ENCODE data around the gene WDFY2.
"Not testable (repeated sequence)": the region's sequence is repeated elsewhere in the genome, so short reads cannot be mapped to it uniquely, and the experiment has no call there.

WDFY2 gene

DNA sequence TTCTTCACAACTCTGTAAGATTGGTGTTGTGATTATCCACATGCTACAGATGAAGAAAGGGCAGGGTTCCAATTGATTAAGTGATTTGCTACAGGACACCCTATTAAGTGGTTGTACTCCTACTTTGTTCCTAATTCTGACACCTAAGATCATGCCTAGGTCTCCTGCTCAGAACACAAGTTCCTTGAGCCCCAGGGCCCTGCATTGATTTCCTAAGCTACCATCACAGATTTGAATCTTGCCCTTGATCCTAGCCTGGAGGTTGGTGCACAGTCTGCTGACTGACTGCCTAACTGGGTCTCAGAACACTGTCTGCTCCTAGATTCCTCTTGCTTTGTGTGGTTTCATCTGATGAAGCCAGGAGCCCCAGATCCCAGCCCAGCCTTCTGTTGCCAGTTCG is 19.6 kb upstream of the WDFY2 start:
- WGBS, 2 experiments (ENCODE audit: insufficient coverage in 2 of 2), result 86 to 89% methylated on average over 1 of the region's 1 CpG
- Histone ChIP-seq H3K9me3 (ENCODE audit: control insufficient read depth, low read length) (peaks cover 7% of the 10 kb centered on the region), H3K36me3 (ENCODE audit: control insufficient read depth, insufficient read depth, low read length) (no peaks in the 10 kb centered on the region), H3K27ac (ENCODE audit: low read depth, low read length, severe bottlenecking) (no peak overlapping the region), H3K4me1 (ENCODE audit: control insufficient read depth, insufficient read depth, low read length, poor library complexity, severe bottlenecking) (no peaks in the 10 kb centered on the region), H3K4me3 (ENCODE audit: extremely low read depth, insufficient read depth, low read length, poor library complexity, severe bottlenecking) (no peak overlapping the region)

DNA sequence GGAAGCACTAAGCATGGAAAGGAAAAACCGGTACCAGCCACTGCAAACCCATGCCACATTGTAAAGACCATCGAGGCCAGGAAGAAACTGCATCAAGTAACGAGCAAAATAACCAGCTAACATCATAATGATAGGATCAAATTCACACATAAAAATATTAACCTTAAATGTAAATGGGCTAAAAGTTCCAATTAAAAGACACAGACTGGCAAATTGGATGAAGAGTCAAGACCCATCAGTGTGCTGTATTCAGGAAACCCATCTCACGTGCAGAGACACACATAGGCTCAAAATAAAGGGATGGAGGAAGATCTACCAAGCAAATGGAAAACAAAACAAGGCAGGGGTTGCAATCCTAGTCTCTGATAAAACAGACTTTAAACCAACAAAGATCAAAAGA is 15.3 kb upstream of the WDFY2 start:
- H3K9me3 ChIP-seq (ENCODE audit: control insufficient read depth, low read length); H3K36me3 ChIP-seq (ENCODE audit: control insufficient read depth, insufficient read depth, low read length); H3K4me1 ChIP-seq (ENCODE audit: control insufficient read depth, insufficient read depth, low read length, poor library complexity, severe bottlenecking); H3K27ac ChIP-seq (ENCODE audit: low read depth, low read length, severe bottlenecking); H3K4me3 ChIP-seq (ENCODE audit: extremely low read depth, insufficient read depth, low read length, poor library complexity, severe bottlenecking): not testable (repeated sequence)
- WGBS, 2 experiments (ENCODE audit: insufficient coverage in 2 of 2), result no CpG with 5 or more reads among the region's 4 CpGs

GRCh38 chr13:51576754-51577153 is 7.5 kb upstream of the WDFY2 start:
- H3K4me1 ChIP-seq (ENCODE audit: control insufficient read depth, insufficient read depth, low read length, poor library complexity, severe bottlenecking), result no peaks in the 10 kb centered on the region
- H3K36me3 ChIP-seq (ENCODE audit: control insufficient read depth, insufficient read depth, low read length), result no peaks in the 10 kb centered on the region
- 86% methylated on average over 1 of the region's 1 CpG; no CpG with 5 or more reads in 1 of the 2 experiments for WGBS, 2 experiments (ENCODE audit: insufficient coverage in 2 of 2)
- H3K27ac ChIP-seq (ENCODE audit: low read depth, low read length, severe bottlenecking), result no peak overlapping the region
- no peak overlapping the region for H3K4me3 ChIP-seq (ENCODE audit: extremely low read depth, insufficient read depth, low read length, poor library complexity, severe bottlenecking)
- H3K9me3 ChIP-seq (ENCODE audit: control insufficient read depth, low read length), result no peaks in the 10 kb centered on the region

DNA sequence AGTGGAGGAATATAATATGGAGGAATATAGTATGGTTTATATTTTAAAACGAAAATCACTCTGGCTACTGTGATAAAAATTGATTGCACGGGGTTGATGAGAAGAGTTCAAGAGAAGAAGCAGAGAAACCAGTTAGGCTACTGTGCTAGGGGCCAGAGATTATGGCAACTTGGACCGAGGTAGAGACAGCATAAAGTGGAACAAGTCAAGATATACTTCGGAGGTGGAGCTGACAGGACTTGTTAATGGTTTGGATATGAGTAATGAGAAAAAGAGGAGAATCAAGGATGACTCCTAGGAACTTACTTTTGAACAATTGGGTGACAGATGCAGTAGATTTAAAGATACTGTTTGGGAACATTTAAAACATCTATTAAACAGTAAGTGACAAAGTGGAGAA is 6.6 kb upstream of the WDFY2 start:
- no peaks in the 10 kb centered on the region for H3K4me1 ChIP-seq (ENCODE audit: control insufficient read depth, insufficient read depth, low read length, poor library complexity, severe bottlenecking)
- H3K27ac ChIP-seq (ENCODE audit: low read depth, low read length, severe bottlenecking), result no peak overlapping the region
- WGBS, 2 experiments (ENCODE audit: insufficient coverage in 2 of 2), result 79 to 91% methylated on average over 4 of the region's 4 CpGs
- H3K4me3 ChIP-seq (ENCODE audit: extremely low read depth, insufficient read depth, low read length, poor library complexity, severe bottlenecking), result no peak overlapping the region
- H3K36me3 ChIP-seq (ENCODE audit: control insufficient read depth, insufficient read depth, low read length), result no peaks in the 10 kb centered on the region
- no peaks in the 10 kb centered on the region for H3K9me3 ChIP-seq (ENCODE audit: control insufficient read depth, low read length)

DNA sequence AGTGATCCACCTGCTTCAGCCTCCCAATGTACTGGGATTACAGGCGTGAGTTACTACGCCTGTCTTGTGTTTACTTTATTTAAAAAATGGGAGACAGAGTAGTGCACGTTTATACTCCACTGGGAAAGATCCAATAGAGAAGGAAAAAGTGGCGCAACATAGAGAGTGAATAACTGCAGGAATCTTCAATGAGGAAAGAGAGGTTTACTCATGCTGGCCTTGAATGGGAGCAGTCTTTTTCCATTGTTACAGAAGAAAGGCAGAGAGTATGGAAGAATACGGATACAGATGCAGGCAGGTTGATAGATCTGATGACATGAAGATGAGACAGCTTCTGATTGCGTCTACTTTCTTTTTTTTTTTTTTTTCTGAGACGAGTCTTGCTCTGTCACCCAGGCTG is 4.6 kb upstream of the WDFY2 start:
- Histone ChIP-seq H3K4me3 (ENCODE audit: extremely low read depth, insufficient read depth, low read length, poor library complexity, severe bottlenecking) (no peak overlapping the region), H3K9me3 (ENCODE audit: control insufficient read depth, low read length) (no peaks in the 10 kb centered on the region), H3K27ac (ENCODE audit: low read depth, low read length, severe bottlenecking) (no peak overlapping the region), H3K36me3 (ENCODE audit: control insufficient read depth, insufficient read depth, low read length) (no peaks in the 10 kb centered on the region), H3K4me1 (ENCODE audit: control insufficient read depth, insufficient read depth, low read length, poor library complexity, severe bottlenecking) (no peaks in the 10 kb centered on the region)
- WGBS, 2 experiments (ENCODE audit: insufficient coverage in 2 of 2), result 87 to 96% methylated on average over 5 of the region's 7 CpGs

DNA sequence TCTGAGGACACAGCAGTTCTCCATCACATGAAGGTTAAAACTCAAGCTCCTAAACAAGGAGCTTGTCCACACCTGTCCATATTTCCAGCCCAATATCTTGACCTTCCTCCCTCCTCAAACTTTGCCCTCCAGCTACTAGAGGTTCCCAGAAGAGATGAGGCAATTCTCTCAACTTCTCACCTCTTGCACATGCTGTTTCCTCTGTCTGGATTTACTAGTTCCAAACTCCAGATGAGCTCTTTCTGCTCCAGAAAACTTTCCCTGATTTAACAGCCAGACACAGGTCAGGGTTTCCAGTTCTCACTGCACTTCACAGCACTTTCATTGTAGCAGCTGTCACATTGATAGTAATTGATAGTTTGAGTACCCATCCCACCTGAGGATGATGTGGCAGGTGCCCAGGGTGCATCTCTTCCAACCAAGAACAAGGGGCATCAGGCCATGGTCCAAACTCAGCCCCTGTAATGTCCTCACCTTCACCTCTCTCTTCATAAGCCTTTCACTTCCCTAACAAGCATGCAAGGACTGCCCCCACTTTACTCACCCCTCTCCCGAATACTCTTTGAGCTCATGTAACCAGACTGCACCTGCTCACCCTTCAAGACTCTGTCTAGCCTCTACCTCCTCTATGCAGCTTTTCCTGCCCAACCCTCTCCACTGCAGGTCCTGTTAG is 3.0 kb upstream of the WDFY2 start:
- Histone ChIP-seq H3K27ac (ENCODE audit: low read depth, low read length, severe bottlenecking) (no peak overlapping the region), H3K36me3 (ENCODE audit: control insufficient read depth, insufficient read depth, low read length) (no peaks in the 10 kb centered on the region), H3K9me3 (ENCODE audit: control insufficient read depth, low read length) (no peaks in the 10 kb centered on the region), H3K4me1 (ENCODE audit: control insufficient read depth, insufficient read depth, low read length, poor library complexity, severe bottlenecking) (no peaks in the 10 kb centered on the region), H3K4me3 (ENCODE audit: extremely low read depth, insufficient read depth, low read length, poor library complexity, severe bottlenecking) (no peak overlapping the region)
- whole genome bisulfite sequencing, 2 experiments (ENCODE audit: insufficient coverage in 2 of 2), result 100% methylated on average over 1 of the region's 1 CpG

DNA sequence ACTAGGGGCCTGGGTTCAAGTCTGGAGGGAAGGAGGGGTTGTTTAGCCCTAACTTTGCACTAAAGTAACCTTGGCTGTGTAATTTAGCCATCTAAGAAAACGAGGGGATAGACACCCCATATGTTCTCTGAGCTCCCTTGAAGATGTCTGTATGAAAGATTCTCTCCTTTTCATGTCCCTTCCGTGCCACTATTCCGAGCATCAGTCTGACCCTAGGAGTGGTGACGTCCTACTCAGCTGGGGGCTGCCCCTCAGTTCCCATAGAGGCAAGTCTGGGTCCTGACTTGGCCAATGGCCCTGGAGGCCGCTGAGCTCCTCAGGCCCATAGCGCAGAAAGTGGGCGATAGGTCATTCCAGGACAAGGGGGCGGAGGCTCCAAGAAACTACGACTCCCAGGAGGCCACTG is 790 bp upstream of the WDFY2 start:
- H3K4me3 ChIP-seq (ENCODE audit: extremely low read depth, insufficient read depth, low read length, poor library complexity, severe bottlenecking), result peak overlapping the region; percentile 41
- no peaks in the 10 kb centered on the region for H3K36me3 ChIP-seq (ENCODE audit: control insufficient read depth, insufficient read depth, low read length)
- WGBS, 2 experiments (ENCODE audit: insufficient coverage in 2 of 2), result 22 to 24% methylated on average over 9 of the region's 9 CpGs
- peak overlapping the region; percentile 94 for H3K27ac ChIP-seq (ENCODE audit: low read depth, low read length, severe bottlenecking)
- peaks cover 16% of the 10 kb centered on the region for H3K4me1 ChIP-seq (ENCODE audit: control insufficient read depth, insufficient read depth, low read length, poor library complexity, severe bottlenecking)
- no peaks in the 10 kb centered on the region for H3K9me3 ChIP-seq (ENCODE audit: control insufficient read depth, low read length)

DNA sequence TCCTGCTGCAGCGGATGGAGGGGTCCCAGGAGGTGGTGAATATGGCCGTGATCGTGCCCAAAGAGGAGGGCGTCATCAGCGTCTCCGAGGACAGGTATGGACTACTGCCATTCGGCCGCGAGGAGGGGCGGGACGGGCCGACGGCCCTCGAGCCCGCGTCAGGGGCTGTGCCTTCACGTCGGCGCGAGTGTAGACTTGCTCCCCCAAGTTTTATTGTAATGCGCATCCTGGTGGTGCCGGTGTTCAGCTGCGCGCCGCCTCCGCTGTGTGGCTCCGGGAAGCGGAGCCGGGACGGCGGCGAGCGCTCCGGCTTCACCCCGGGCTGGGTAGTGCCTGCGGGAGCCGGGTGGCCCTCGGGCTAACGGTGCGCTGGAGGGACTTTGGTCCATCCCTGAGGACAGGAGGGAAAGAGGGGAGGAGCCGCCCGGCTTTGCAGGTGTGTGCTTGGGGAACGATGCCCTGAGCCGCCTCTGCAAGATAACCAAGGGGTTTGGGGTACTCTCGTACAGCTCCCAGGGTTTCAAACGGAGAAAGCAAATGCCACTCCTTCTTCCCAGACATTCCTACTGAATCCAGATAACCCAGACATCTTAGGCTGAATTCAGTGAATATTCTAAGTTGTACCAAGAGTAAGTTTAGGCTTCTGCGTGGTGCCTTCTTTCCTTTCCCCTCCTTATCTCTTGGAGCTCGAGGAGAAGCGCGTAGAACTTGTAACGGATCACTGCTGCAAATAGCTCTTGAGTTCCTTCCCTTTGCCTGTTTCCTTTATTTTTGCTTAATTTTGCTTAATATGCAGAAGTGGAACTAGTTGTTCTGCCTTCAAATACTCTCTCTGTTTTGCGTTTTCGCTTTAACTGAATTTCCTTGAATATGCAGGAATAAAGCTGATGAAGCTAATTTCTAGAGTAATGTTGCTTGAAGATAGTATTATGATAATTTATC is 740 bp downstream of the WDFY2 start:
- Histone ChIP-seq H3K4me3 (ENCODE audit: extremely low read depth, insufficient read depth, low read length, poor library complexity, severe bottlenecking) (peak overlapping the region; percentile 96), H3K36me3 (ENCODE audit: control insufficient read depth, insufficient read depth, low read length) (no peaks in the 10 kb centered on the region)
- WGBS, 2 experiments (ENCODE audit: insufficient coverage in 2 of 2), result 0 to 1% methylated on average over 19 to 35 of the region's 53 CpGs

GRCh38 chr13:51585696-51586095 is 1.4 kb downstream of the WDFY2 start:
- peak overlapping the region; percentile 96 for H3K4me3 ChIP-seq (ENCODE audit: extremely low read depth, insufficient read depth, low read length, poor library complexity, severe bottlenecking)
- H3K4me1 ChIP-seq (ENCODE audit: control insufficient read depth, insufficient read depth, low read length, poor library complexity, severe bottlenecking), result peaks cover 38% of the 10 kb centered on the region
- H3K9me3 ChIP-seq (ENCODE audit: control insufficient read depth, low read length), result no peaks in the 10 kb centered on the region
- H3K27ac ChIP-seq (ENCODE audit: low read depth, low read length, severe bottlenecking), result no peak overlapping the region
- H3K36me3 ChIP-seq (ENCODE audit: control insufficient read depth, insufficient read depth, low read length), result no peaks in the 10 kb centered on the region
- no CpG with 5 or more reads among the region's 4 CpGs for WGBS, 2 experiments (ENCODE audit: insufficient coverage in 2 of 2)

More for the DNA sequence above, 740 bp downstream of the WDFY2 start:
- Histone ChIP-seq H3K4me1 (ENCODE audit: control insufficient read depth, insufficient read depth, low read length, poor library complexity, severe bottlenecking) (peaks cover 31% of the 10 kb centered on the region), H3K9me3 (ENCODE audit: control insufficient read depth, low read length) (no peaks in the 10 kb centered on the region), H3K27ac (ENCODE audit: low read depth, low read length, severe bottlenecking) (peak overlapping the region; percentile 89)

GRCh38 chr13:51587372-51587771 is 3.1 kb downstream of the WDFY2 start:
- Histone ChIP-seq H3K4me3 (ENCODE audit: extremely low read depth, insufficient read depth, low read length, poor library complexity, severe bottlenecking) (no peak overlapping the region), H3K4me1 (ENCODE audit: control insufficient read depth, insufficient read depth, low read length, poor library complexity, severe bottlenecking) (peaks cover 48% of the 10 kb centered on the region)
- WGBS, 2 experiments (ENCODE audit: insufficient coverage in 2 of 2), result 94% methylated on average over 2 of the region's 3 CpGs; no CpG with 5 or more reads in 1 of the 2 experiments

More at GRCh38 chr13:51587372-51587771, 3.1 kb downstream of the WDFY2 start:
- no peak overlapping the region for H3K27ac ChIP-seq (ENCODE audit: low read depth, low read length, severe bottlenecking)
- no peaks in the 10 kb centered on the region for H3K36me3 ChIP-seq (ENCODE audit: control insufficient read depth, insufficient read depth, low read length)
- no peaks in the 10 kb centered on the region for H3K9me3 ChIP-seq (ENCODE audit: control insufficient read depth, low read length)
